Gastroesophageal sphincter (tissue), 4 donors: ENCODE measurements around the gene MDGA2. TPM values are rescaled to one million over a fixed set of nuclear protein-coding genes. Genes with fewer than 3 reads are reported as not detected.

Experiments
- ATAC-seq: fragments of 150-250 bp; one replicate; pipeline ENCODE4 v1.9.1; 2016; ENCODE audit warnings: mild to moderate bottlenecking, moderate library complexity
- H3K27ac ChIP-seq, 4 donors: fragments of 200-600 bp; sonication (generic) in 3 of 4; 1 replicate in 3 of 4; 2 replicates in 1 of 4; pipeline ENCODE4 v1.5.1; 2016 to 2019
- H3K27me3 ChIP-seq: fragments of 200-600 bp; sonication (generic); one replicate; pipeline ENCODE4 v1.5.1; 2019
- H3K36me3 ChIP-seq, 2 donors: fragments of 200-600 bp; sonication (generic); one replicate each; pipeline ENCODE4 v1.5.1; 2019; ENCODE audit warnings: control low read depth in 1 of 2
- H3K4me1 ChIP-seq, 3 donors: fragments of 200-600 bp; sonication (generic); 1 replicate in 2 of 3; 2 replicates in 1 of 3; pipeline ENCODE4 v1.5.1; 2016 to 2019; ENCODE audit warnings: control low read depth in 2 of 3
- H3K4me3 ChIP-seq, 2 donors: fragments of 200-600 bp; sonication (generic); one replicate each; pipeline ENCODE4 v1.5.1; 2019; ENCODE audit warnings: mild to moderate bottlenecking in 1 of 2, moderate library complexity in 1 of 2
- H3K9me3 ChIP-seq, 3 donors: fragments of 200-600 bp; sonication (generic); one replicate each; pipeline ENCODE4 v1.5.1; 2017 to 2019; ENCODE audit warnings: control low read depth in 2 of 3
- EP300 ChIP-seq: sonication (generic); formaldehyde crosslinking; IDR thresholded peaks from one replicate; pipeline ENCODE4 v1.6.1; 2017; ENCODE audit warnings: antibody characterized with exemption, mild to moderate bottlenecking
- POLR2A ChIP-seq, 2 donors: fragments of 450-650 bp; IDR thresholded peaks; one replicate each; pipeline ENCODE4 v1.6.1; 2017; ENCODE audit warnings: antibody characterized with exemption in 2 of 2, mild to moderate bottlenecking in 2 of 2, moderate library complexity in 1 of 2
- POLR2AphosphoS5 ChIP-seq: sonication (generic); formaldehyde crosslinking; IDR thresholded peaks from one replicate; pipeline ENCODE4 v1.6.1; 2017; ENCODE audit warnings: antibody characterized with exemption
- WGBS, 2 donors: methylation state at CpG; one replicate each; pipeline ENCODE4 v1.1.5; 2018; ENCODE audit warnings: low coverage in 1 of 2; 5-methylcytosine and 5-hydroxymethylcytosine counted together
- total RNA-seq, 4 donors: library from RNA; depleted of rRNA; stranded (reverse); fragments of >200 nt; gene quantifications; one replicate each; pipeline ENCODE4 v1.1.0, GENCODE V29; 2016
- TF ChIP-seq, protein P1 (sequence below), 4 experiments: fragments of 200-600 bp in 2 of 4; fragments of 450-650 bp in 2 of 4; sonication (generic) in 1 of 4; IDR thresholded peaks; one replicate each; pipeline ENCODE4 v1.5.1; 2017 to 2019; ENCODE audit warnings: antibody characterized with exemption in 4 of 4, mild to moderate bottlenecking in 2 of 4, moderate library complexity in 2 of 4

The MDGA2 gene
- total RNA-seq, 4 donors from 2014 or later: 0.40 TPM; not detected in 3

- Histone ChIP-seq H3K4me3 (no peak overlapping the region), H3K9me3 (no peaks in the 10 kb centered on the region), H3K36me3 (no peaks in the 10 kb centered on the region), H3K27ac (no peak overlapping the region), H3K4me1 (peaks cover 0 to 10% (median 0%) of the 10 kb centered on the region in 3 donors), H3K27me3 (no peaks in the 10 kb centered on the region)
- TF ChIP-seq POLR2A (IDR thresholded peaks at IDR 0.05): no peak
- TF ChIP-seq POLR2AphosphoS5: peak; percentile 23
- no peak for TF ChIP-seq EP300
- ATAC-seq: no peak
- WGBS, 2 donors: 53 to 73% methylated on average over 1 of the region's 1 CpG
These were observed 283.1 kb downstream of the MDGA2 start for GRCh38 chr14:47392326-47392725.

GRCh38 chr14:47390831-47391504 is 284.4 kb downstream of the MDGA2 start:
- H3K27me3 ChIP-seq: no peaks in the 10 kb centered on the region
- H3K36me3 ChIP-seq: no peaks in the 10 kb centered on the region
- H3K27ac ChIP-seq: no peak overlapping the region
- WGBS, 2 donors: 47 to 86% methylated on average over 5 of the region's 5 CpGs
- no peaks in the 10 kb centered on the region for H3K9me3 ChIP-seq
- peaks cover 0 to 10% (median 0%) of the 10 kb centered on the region in 3 donors for H3K4me1 ChIP-seq
- no peak for TF ChIP-seq POLR2AphosphoS5
- H3K4me3 ChIP-seq: no peak overlapping the region
- no peak for ATAC-seq

DNA sequence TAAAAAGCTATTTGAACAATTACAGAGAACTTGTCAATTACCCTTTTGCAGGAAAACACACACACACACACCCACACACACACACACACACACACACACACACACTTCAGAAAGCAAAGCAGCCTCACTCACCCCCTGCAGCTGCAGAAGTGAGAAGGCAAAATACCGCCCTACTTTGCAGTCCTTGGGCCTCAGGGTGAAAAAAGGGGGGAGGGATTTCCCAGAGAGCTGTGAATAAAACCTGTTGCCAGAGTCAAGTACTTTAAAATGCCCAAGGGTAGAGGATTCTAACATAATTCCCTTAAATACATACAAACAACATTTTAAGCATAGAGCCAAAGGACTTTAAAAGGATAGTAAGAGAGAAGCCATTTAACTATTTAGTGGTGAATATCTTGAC is 285.9 kb downstream of the MDGA2 start:
- no peak overlapping the region for H3K4me3 ChIP-seq
- no peak for TF ChIP-seq POLR2A (IDR thresholded peaks at IDR 0.05)
- no peak for TF ChIP-seq EP300
- TF ChIP-seq POLR2AphosphoS5: no peak
- TF ChIP-seq, protein P1, sequence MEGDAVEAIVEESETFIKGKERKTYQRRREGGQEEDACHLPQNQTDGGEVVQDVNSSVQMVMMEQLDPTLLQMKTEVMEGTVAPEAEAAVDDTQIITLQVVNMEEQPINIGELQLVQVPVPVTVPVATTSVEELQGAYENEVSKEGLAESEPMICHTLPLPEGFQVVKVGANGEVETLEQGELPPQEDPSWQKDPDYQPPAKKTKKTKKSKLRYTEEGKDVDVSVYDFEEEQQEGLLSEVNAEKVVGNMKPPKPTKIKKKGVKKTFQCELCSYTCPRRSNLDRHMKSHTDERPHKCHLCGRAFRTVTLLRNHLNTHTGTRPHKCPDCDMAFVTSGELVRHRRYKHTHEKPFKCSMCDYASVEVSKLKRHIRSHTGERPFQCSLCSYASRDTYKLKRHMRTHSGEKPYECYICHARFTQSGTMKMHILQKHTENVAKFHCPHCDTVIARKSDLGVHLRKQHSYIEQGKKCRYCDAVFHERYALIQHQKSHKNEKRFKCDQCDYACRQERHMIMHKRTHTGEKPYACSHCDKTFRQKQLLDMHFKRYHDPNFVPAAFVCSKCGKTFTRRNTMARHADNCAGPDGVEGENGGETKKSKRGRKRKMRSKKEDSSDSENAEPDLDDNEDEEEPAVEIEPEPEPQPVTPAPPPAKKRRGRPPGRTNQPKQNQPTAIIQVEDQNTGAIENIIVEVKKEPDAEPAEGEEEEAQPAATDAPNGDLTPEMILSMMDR (IDR thresholded peaks at IDR 0.05): no peak
- 56 to 57% methylated on average over 1 of the region's 1 CpG for WGBS, 2 donors
- H3K27me3 ChIP-seq: no peaks in the 10 kb centered on the region
- peaks cover 0 to 10% (median 0%) of the 10 kb centered on the region in 3 donors for H3K4me1 ChIP-seq
- no peaks in the 10 kb centered on the region for H3K36me3 ChIP-seq
- H3K9me3 ChIP-seq: no peaks in the 10 kb centered on the region
- no peak overlapping the region for H3K27ac ChIP-seq
- no peak for ATAC-seq

DNA sequence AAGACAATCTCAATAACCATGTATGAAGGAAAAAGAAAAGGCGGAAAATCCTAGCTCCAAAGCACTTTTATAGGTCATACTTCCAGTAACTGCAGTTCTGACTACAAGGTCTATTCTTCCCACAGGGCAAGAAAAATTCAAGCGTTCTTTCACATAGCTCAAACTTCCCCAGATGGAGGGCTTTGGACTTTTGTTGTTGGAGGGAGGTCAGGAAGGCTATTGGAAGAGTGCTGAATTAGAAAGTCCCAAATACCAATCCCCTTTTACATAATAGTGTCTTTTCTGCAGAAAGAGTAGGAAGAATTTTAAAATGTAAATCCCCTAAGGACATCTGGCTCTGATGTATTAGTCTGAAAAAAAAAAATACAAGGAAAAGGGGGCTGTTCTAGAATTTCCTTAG is 309.4 kb downstream of the MDGA2 start:
- H3K36me3 ChIP-seq: no peaks in the 10 kb centered on the region
- no peak overlapping the region for H3K4me3 ChIP-seq
- no peak overlapping the region for H3K27ac ChIP-seq
- no peaks in the 10 kb centered on the region for H3K4me1 ChIP-seq
- WGBS, 2 donors: 67 to 70% methylated on average over 2 of the region's 2 CpGs
- no peak for ATAC-seq
- no peak for TF ChIP-seq POLR2AphosphoS5
- TF ChIP-seq POLR2A (IDR thresholded peaks at IDR 0.05): no peak
- no peak for TF ChIP-seq EP300
- TF ChIP-seq, protein P1 (IDR thresholded peaks at IDR 0.05): no peak
- H3K27me3 ChIP-seq: no peaks in the 10 kb centered on the region
- no peaks in the 10 kb centered on the region for H3K9me3 ChIP-seq

DNA sequence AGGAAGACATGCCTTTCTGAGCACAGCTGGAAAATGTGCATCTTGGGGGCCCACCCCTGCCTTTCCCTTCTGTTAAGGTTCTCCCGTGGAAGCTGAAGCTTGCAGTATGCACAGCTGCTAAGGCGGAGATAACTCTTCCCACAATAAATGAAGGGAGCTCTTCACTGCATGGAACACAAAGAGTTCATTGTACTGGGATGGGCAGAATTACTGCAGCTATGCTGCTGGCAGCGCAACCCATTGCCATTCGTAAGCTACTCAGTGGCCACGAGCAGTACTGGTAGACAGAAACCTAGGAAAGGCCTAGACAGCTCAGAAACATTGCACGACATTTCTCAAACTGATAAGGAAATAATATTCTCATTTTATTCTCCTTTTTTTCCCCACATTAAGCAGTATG is 310.2 kb downstream of the MDGA2 start:
- Histone ChIP-seq H3K4me3 (no peak overlapping the region), H3K27me3 (no peaks in the 10 kb centered on the region), H3K27ac (no peak overlapping the region), H3K36me3 (no peaks in the 10 kb centered on the region), H3K9me3 (no peaks in the 10 kb centered on the region), H3K4me1 (no peaks in the 10 kb centered on the region)
- 71 to 82% methylated on average over 6 of the region's 6 CpGs for WGBS, 2 donors
- TF ChIP-seq POLR2A (IDR thresholded peaks at IDR 0.05) (no peak), POLR2AphosphoS5 (no peak), EP300 (no peak)
- TF ChIP-seq, protein P1 (IDR thresholded peaks at IDR 0.05): no peak
- ATAC-seq: no peak

DNA sequence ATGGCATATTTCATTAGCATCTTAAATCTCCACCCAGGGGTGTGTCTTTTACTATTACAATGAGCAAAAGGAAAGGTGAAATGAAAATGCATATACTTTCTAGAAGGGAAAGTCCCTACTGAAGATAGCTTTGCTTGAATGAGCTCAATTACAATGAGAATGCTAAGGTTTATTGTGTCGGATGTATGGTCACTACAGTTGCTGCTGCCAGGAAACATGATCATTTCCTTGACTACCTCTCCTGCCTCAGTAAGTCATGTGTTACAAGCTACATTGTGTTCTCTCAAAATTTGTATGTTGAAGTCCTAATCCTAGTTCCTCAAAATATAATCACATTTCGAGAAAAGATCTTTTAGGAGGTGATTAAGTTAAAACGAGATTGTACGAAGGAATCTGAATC is 322.2 kb downstream of the MDGA2 start:
- Histone ChIP-seq H3K9me3 (peaks cover 0 to 5% (median 0%) of the 10 kb centered on the region in 3 donors), H3K4me3 (no peak overlapping the region), H3K27me3 (no peaks in the 10 kb centered on the region), H3K4me1 (no peaks in the 10 kb centered on the region), H3K27ac (no peak overlapping the region), H3K36me3 (no peaks in the 10 kb centered on the region)
- WGBS, 2 donors: 70% methylated on average over 4 of the region's 4 CpGs; no CpG with 5 or more reads in 1 of the 2 donors
- no peak for ATAC-seq
- TF ChIP-seq, protein P1 (IDR thresholded peaks at IDR 0.05): no peak
- no peak for TF ChIP-seq POLR2A (IDR thresholded peaks at IDR 0.05)
- TF ChIP-seq POLR2AphosphoS5: no peak
- no peak for TF ChIP-seq EP300
